Testis (tissue), 3 donors: ENCODE data around the gene DAAM2. TPM values are rescaled to one million over a fixed set of nuclear protein-coding genes. Genes with fewer than 3 reads are reported as not detected.
A peak's percentile ranks its signal among the peaks of the same experiment; 100 is the strongest.

Source experiments
- DNase-seq: peaks from one replicate; pipeline ENCODE4 v3.0.0-alpha.2; 2019
- H3K27ac ChIP-seq, 2 donors: fragments of 200-600 bp; sonication (generic); one replicate each; pipeline ENCODE4 v1.5.1; 2019
- H3K27me3 ChIP-seq: fragments of 200-600 bp; sonication (generic); one replicate; pipeline ENCODE4 v1.5.1; 2019
- H3K36me3 ChIP-seq: fragments of 200-600 bp; sonication (generic); one replicate; pipeline ENCODE4 v1.5.1; 2017; ENCODE audit warnings: low read depth; ENCODE audit errors: missing control alignments
- H3K4me1 ChIP-seq: fragments of 200-600 bp; sonication (generic); one replicate; pipeline ENCODE4 v1.5.1; 2019
- H3K4me3 ChIP-seq, 2 donors: fragments of 200-600 bp; sonication (generic); one replicate each; pipeline ENCODE4 v1.5.1; 2017 to 2019
- H3K9me3 ChIP-seq: fragments of 200-600 bp; sonication (generic); one replicate; pipeline ENCODE4 v1.5.1; 2017
- CTCF ChIP-seq, 3 experiments: fragments of 450-650 bp in 2 of 3; fragments of 200-600 bp in 1 of 3; sonication (generic) in 1 of 3; IDR thresholded peaks; one replicate each; pipeline ENCODE4 v1.5.1; 2016 to 2019; ENCODE audit warnings: antibody characterized with exemption in 3 of 3, mild to moderate bottlenecking in 2 of 3, moderate library complexity in 1 of 3
- POLR2A ChIP-seq: fragments of 450-650 bp; IDR thresholded peaks from one replicate; pipeline ENCODE4 v1.6.1; 2017; ENCODE audit warnings: antibody characterized with exemption, mild to moderate bottlenecking, moderate library complexity
- WGBS, 2 donors: methylation state at CpG; one replicate each; pipeline ENCODE4 v1.1.5; 2018; 5-methylcytosine and 5-hydroxymethylcytosine counted together
- intact Hi-C: fragments of 100-400 bp; cut with DNase I; formaldehyde crosslinking; loops from one replicate; pipeline ENCODE4 v1.15.1; 2023; ENCODE audit warnings: low total_unique reads
- polyA plus RNA-seq: library from polyadenylated mRNA; stranded (reverse); fragments of 350-450 nt; fragmentation: Illumina TruSeq; extraction: RNeasy Lipid Tissue Mini Kit (QIAGEN cat#74804); gene quantifications from one replicate; pipeline ENCODE4 v1.2.3, GENCODE V29; 2014; ENCODE audit warnings: low read depth, low replicate concordance; ENCODE audit not compliant: insufficient read depth
- total RNA-seq, 2 donors: library from RNA; depleted of rRNA; stranded (reverse); fragments of >200 nt; gene quantifications; one replicate each; pipeline ENCODE4 v1.2.3, GENCODE V29; 2016

Gene DAAM2
- total and polyA plus RNA-seq, 3 donors from 2014 or later: 37.4 to 66.1 (median 64.5) TPM

GRCh38 chr6:39812496-39812852, 20.3 kb downstream of the DAAM2 start:
- Histone ChIP-seq H3K4me1 (peaks cover 35% of the 10 kb centered on the region), H3K4me3 (no peak overlapping the region), H3K27ac (peak overlapping the region; percentile 47 to 64), H3K27me3 (no peaks in the 10 kb centered on the region), H3K9me3 (no peaks in the 10 kb centered on the region), H3K36me3 (no peaks in the 10 kb centered on the region)
- TF ChIP-seq CTCF (IDR thresholded peaks at IDR 0.05): no peak
- no peak for TF ChIP-seq POLR2A
- no peak for DNase-seq
- WGBS, 2 donors: 79 to 88% methylated on average over 2 of the region's 2 CpGs
- intact Hi-C loops: loop anchor here (10.0 kb wide), 1 partner anchor 72 kb away; no protein-coding TSS in a partner anchor

GRCh38 chr6:39812853-39813533, 20.8 kb downstream of the DAAM2 start:
- Histone ChIP-seq H3K27me3 (no peaks in the 10 kb centered on the region), H3K4me1 (peaks cover 36% of the 10 kb centered on the region), H3K4me3 (no peak overlapping the region), H3K9me3 (no peaks in the 10 kb centered on the region), H3K27ac (peak overlapping the region; percentile 47 to 64), H3K36me3 (no peaks in the 10 kb centered on the region)
- WGBS, 2 donors: 46 to 49% methylated on average over 9 of the region's 9 CpGs
- TF ChIP-seq POLR2A: no peak
- TF ChIP-seq CTCF (IDR thresholded peaks at IDR 0.05): no peak
- intact Hi-C loops: loop anchor here (10.0 kb wide), 1 partner anchor 72 kb away; no protein-coding TSS in a partner anchor
- peak; percentile 33 for DNase-seq

GRCh38 chr6:39814236-39814635, 22.1 kb downstream of the DAAM2 start:
- H3K4me1 ChIP-seq: peaks cover 28% of the 10 kb centered on the region

GRCh38 chr6:39815356-39815755, 23.2 kb downstream of the DAAM2 start:
- Histone ChIP-seq H3K27me3 (no peaks in the 10 kb centered on the region), H3K36me3 (no peaks in the 10 kb centered on the region), H3K9me3 (no peaks in the 10 kb centered on the region), H3K4me3 (no peak overlapping the region), H3K27ac (no peak overlapping the region), H3K4me1 (peaks cover 23% of the 10 kb centered on the region)
- TF ChIP-seq CTCF (IDR thresholded peaks at IDR 0.05) (no peak), POLR2A (no peak)
- DNase-seq: no peak
- intact Hi-C loops: loop anchor here (10.0 kb wide), 1 partner anchor 69 kb away; no protein-coding TSS in a partner anchor
- 86 to 94% methylated on average over 3 of the region's 3 CpGs for WGBS, 2 donors

More at GRCh38 chr6:39814236-39814635, 22.1 kb downstream of the DAAM2 start:
- Histone ChIP-seq H3K4me3 (no peak overlapping the region), H3K27me3 (no peaks in the 10 kb centered on the region), H3K36me3 (no peaks in the 10 kb centered on the region), H3K9me3 (no peaks in the 10 kb centered on the region), H3K27ac (no peak overlapping the region)
- intact Hi-C loops: loop anchor here (10.0 kb wide), 1 partner anchor 71 kb away; no protein-coding TSS in a partner anchor
- DNase-seq: no peak
- TF ChIP-seq POLR2A: no peak
- 69 to 81% methylated on average over 4 of the region's 4 CpGs for WGBS, 2 donors

GRCh38 chr6:39816747-39817146, 24.6 kb downstream of the DAAM2 start:
- Histone ChIP-seq H3K27me3 (no peaks in the 10 kb centered on the region), H3K36me3 (no peaks in the 10 kb centered on the region), H3K9me3 (no peaks in the 10 kb centered on the region), H3K27ac (peak overlapping the region in 1 of 2 donors; percentile 42), H3K4me1 (peaks cover 35% of the 10 kb centered on the region), H3K4me3 (no peak overlapping the region)
- DNase-seq: peak; percentile 49
- WGBS, 2 donors: 57 to 58% methylated on average over 7 of the region's 7 CpGs
- intact Hi-C loops: loop anchor here (10.0 kb wide), 1 partner anchor 68 kb away; no protein-coding TSS in a partner anchor
- TF ChIP-seq CTCF (IDR thresholded peaks at IDR 0.05): no peak
